ENCODE results near the gene ITGB6. TPM values are rescaled to one million over a fixed set of nuclear protein-coding genes. Genes with fewer than 3 reads are reported as not detected.

The ITGB6 gene, protein sequence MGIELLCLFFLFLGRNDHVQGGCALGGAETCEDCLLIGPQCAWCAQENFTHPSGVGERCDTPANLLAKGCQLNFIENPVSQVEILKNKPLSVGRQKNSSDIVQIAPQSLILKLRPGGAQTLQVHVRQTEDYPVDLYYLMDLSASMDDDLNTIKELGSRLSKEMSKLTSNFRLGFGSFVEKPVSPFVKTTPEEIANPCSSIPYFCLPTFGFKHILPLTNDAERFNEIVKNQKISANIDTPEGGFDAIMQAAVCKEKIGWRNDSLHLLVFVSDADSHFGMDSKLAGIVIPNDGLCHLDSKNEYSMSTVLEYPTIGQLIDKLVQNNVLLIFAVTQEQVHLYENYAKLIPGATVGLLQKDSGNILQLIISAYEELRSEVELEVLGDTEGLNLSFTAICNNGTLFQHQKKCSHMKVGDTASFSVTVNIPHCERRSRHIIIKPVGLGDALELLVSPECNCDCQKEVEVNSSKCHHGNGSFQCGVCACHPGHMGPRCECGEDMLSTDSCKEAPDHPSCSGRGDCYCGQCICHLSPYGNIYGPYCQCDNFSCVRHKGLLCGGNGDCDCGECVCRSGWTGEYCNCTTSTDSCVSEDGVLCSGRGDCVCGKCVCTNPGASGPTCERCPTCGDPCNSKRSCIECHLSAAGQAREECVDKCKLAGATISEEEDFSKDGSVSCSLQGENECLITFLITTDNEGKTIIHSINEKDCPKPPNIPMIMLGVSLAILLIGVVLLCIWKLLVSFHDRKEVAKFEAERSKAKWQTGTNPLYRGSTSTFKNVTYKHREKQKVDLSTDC
- total RNA-seq (2014; rRNA removed; shearing (Covaris generic)) = not detected in 2 replicates
- polyA plus RNA-seq (2014; cell fraction: nucleus; rRNA removed) = not detected in 2 replicates

DNA sequence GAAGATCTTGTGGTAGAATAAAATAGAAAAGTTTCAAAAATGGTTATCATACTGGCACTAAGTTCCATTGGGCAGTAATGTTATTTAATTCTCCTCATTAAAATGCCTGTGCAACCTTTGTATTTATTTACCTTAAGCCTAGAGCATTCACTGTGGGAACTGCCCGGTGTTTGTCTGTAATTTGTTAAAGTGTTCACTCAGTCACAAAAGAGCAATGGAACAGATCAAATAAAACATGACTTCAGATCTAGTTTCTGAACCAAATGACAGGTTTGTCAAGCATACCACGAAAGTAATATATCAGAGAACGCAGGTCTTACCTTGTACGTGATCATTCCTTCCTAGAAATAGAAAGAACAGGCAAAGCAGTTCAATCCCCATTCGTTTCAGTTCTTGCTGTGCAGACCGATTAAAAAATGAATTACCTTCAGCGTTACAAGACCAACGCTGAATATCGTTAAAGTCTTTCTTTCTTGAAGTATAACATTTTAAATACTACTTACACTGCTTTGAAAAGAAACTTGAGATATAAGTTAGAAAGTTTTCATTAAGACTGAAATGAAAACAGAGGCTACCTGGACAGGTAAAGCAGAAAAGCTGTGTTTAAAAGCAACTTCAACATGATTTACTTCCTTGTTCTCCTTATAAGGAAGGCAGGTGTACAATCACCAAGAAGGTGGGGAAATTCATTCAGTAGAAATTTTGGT lies at the start of gene ITGB6:
ITGB6 (minus strand) TSS at position 590 of the 707 bp plus-strand sequence; CDS start at position 381, 209 bp downstream.
- no peak for DNase-seq (ENCODE audit: extremely low read depth, low read depth)

DNA sequence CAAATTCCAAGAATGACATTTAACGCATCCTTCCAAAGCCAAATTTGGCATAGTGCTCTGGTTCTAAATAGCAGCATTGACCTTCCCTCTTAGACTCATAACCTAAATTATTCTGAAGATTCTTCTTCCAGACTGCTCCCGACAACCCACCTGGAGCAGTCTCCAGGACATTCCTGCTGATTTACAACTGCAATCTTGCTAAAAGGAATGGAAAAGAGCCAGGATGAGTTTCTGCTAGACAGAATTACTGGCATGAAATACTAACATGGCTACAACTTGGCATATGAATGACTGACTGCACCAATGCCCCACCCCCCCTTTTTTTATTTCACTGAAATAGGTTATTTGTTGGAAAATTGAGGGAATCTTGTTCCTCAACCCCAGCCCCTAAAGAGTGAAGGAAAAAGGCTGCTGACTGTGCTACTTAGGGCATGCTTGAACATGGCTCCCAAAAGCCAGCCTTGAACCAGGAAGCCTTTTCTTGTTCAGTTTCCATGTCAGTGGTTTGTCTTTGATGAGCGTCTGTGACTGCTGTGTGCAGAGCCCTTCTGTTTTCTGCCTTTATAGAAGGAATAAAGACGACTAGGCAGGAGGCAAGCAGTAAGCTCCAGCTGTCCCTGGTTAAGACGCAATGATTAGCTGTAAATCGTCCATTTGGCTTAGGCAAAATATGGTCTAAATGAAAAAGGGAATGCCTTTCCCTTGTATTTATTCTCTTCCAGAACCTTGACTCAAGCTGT lies 47.4 kb upstream of the ITGB6 start:
- no peak for DNase-seq (ENCODE audit: extremely low read depth, low read depth)

DNA sequence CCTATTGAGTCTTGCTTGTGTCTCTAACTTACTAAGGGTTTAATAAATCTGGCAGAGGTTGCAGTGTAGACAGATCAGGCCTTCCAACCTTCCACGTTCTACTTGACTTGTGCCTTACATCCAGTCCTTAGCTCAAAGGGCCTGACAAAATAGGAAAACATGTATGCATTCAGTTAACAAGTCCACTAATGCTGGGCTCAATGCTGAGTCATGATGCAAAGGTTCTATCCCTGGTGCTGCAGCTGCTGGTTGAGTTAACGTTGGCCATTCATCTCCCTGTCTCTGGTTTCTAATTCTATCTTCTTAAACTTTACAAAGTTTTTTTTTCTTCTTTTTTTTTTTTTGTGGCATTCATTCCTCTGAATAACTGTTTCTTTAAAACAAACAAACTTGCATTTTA lies 46.3 kb upstream of the ITGB6 start:
- peak; percentile 38 for DNase-seq (ENCODE audit: extremely low read depth, low read depth)

DNA sequence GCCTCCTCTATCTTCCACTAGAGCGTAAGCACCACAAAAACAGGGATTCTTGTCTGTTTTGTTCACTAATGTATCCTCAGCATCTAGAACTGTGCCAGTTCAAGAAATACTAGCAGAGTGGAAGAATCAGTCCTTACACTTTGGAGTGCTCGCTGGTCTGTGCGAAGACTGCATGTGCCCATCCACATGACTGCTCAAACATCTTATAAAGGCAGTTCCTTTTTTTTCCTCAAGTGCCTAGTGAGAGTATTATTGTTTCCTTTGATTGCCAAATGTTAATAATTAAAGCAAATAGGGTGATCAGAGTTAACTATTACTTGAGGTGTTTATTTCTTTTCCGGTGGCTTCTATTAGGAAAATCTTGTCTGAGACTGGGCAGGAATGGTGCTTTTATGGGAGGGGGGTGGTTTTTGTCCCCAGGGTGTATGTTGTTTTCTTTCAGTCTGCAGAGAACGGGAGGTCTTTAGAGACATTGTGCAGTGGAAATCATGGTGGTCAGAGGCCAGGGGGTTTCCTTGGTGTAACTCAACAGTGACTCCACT lies 45.6 kb upstream of the ITGB6 start:
- no peak for DNase-seq (ENCODE audit: extremely low read depth, low read depth)

DNA sequence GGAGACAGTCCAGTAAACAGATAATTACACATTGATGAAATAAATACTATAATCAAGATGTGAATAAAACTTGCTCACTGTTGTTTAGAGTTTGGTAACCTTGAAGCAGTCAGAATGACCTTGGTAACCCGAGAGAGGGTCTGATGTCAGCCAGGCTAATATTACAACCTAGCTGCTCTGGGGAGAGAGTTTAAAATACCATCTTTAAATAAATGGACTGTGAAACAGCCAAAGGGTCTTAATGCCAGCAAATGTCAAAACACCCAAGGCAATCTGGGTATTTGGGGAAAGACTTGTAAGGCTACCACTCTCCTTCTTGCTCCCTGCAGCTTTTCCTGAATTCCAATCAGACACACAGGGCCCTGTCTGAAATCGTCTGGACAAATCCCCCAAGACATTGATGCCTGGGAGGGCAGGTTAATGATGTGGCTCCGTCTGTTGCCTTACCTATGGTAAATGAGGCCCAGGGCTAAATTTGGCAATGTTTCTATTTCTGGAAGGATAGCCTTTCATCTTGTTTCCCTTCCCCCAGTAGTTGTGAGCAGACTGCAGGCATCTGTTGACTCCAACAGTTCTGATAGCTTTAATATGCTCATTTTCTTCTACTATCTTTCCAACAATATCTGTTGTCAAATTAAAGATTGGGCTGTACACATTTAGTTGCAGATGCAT lies 43.0 kb upstream of the ITGB6 start:
- no peak for DNase-seq (ENCODE audit: extremely low read depth, low read depth)

DNA sequence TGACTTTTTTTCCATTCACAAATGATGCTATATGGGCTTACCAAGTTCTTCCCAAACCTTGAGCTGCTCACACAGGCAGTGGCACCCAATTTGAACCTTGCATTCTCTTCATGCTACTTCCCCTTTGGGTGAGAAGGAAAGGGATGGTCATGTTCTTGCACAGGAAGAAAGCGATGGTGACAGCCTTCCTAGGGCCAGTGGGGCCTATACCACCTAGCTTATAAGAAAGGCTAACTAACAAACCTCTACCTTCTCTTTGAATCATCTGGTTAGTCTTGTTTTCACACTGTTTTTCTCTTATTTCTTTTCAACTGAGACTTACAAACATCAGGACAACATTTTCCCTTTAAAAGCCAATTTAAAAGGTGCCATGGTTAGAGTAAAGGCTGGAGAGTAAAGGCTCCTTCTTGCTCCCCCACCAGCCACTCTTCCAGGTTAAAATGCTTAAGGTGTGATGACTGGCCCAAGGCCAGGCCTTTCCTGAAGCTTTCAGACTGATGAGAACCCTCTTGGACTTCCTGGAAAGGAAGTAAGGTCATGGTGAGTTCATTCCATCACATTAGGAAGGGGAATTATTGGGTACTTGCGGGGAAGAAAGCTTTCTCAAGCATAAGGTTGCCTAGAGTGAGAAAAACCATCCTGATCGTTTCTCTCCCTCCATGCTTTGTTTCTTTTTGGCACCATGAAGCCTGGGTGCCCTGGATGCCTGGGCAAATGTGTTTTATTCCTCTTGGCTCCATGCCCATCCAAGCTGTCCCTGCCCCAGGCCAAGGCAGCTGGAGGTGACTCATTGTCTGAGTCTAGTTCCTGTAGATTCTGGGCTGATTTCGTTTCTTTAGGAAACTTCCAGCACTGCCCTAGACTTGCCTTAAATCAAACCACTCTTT lies 41.4 kb upstream of the ITGB6 start:
- DNase-seq (ENCODE audit: extremely low read depth, low read depth) = peak; percentile 39

DNA sequence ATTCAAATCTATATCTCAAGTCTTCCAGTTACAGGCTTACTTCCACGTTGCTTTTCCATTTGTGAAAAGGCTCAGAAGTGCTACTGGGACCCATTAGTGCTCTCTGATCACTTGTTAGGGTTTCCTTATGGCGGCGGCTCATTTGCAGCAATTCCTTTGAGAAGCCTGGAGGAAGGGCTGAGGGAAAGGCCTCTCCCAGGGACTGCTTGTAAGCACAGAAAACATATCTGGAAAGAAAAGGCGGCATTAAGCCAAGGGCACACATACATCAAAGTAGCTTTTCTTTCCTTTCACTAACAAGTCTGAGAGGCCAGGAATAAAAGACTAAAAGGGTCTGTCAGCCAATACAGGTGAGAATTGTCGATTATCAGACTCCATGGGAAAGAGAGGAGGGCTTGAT lies 39.4 kb upstream of the ITGB6 start:
- no peak for DNase-seq (ENCODE audit: extremely low read depth, low read depth)

DNA sequence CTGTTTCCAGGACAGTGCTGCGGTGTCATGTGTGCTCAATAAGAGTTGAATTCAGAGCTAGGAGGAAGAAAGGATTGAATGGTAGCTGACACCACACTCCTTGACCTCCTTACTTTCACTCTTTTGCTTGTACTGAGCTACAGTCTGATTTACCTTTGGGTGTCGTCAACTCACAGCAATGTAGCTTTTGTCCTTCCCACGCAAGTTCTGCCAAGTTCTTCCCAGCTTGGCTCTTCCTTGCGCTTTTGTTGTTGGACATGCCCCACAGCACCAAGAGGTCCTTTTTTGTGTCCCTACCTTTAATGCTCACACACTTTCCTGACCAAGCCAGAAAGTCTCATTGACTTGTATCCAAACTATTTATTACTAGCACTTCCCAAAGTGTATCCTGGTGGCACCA lies 38.3 kb upstream of the ITGB6 start:
- DNase-seq (ENCODE audit: extremely low read depth, low read depth) = no peak

DNA sequence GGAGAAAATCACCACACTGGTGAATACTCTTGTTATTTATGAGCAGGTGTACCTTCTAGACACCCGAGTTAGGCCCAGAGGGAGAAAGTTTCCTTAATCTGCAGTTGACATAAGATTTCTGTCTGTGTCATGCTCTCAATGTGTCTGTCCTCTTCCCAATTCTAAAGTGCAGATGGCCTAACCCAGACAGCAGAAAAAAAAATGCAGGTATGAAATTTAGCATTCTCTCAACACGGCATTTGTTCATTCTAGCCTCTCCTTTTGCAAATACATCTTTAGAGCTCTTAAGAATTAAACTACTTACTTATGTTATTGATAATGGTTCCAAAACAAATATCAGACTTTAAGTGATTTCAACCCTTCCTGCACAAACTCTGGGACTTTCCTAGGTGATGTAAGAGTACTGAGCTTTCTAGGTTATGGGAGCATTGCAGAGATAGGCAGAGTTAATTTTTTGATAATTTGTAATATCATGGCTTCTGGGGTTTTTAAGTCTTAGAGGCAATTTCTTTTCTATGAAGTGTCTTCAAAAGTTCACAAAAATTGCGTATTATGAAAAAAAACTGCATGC lies 32.9 kb upstream of the ITGB6 start:
- DNase-seq (ENCODE audit: extremely low read depth, low read depth) = no peak

DNA sequence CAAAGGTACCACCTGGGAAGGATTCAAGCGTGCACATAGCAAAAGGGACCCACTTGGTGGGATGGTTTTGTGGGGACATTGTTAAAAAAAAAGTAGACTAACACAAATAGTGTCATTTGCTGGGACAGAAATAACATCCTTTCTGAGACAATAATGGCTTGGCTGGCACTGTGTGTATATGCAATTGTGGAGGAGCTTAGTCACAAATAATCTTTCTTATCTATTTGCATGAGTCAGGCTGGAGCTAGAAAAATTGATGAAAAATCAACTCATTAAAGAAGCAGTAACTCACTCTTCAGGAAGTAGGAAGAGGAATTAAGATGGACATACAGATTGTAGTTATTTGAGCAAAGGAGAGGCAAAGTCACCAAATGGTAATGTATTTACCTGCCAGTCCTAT lies 29.5 kb upstream of the ITGB6 start:
- DNase-seq (ENCODE audit: extremely low read depth, low read depth) = no peak

DNA sequence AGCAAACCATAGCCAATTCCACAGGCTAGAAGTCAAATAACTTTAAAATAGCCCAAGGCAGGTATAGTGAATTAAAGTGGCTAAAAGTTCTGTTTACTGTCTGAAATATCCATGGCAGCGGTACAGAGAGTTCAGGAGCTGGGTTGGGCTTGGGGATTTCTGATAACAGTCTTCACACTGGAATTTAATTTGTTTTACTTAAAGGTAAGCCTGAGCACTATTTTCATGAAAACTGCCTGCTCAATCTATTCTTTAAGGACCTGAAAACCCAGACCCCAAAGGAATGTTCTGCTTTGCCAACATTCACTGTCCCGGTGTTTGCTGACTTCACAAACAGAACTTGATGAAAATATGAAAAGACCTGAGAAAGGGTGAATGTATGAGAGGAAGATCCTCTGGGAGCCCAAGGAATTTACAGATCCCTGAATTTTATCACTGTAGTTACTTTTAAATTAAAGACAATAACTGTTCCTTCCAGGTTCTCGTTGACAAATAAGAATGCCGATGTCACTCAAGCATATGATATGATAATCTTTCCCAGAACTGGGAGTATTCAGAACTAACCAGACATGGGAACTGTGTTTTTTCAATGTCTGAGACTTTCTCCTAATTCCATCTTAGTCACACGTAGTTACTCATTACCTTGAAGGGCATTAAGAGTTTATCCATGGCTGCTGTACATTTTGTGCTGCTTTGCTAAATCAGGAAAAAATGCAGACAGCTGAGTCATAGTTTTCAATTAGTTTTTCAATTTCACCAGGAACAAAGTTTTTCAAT lies 28.3 kb upstream of the ITGB6 start:
- no peak for DNase-seq (ENCODE audit: extremely low read depth, low read depth)

DNA sequence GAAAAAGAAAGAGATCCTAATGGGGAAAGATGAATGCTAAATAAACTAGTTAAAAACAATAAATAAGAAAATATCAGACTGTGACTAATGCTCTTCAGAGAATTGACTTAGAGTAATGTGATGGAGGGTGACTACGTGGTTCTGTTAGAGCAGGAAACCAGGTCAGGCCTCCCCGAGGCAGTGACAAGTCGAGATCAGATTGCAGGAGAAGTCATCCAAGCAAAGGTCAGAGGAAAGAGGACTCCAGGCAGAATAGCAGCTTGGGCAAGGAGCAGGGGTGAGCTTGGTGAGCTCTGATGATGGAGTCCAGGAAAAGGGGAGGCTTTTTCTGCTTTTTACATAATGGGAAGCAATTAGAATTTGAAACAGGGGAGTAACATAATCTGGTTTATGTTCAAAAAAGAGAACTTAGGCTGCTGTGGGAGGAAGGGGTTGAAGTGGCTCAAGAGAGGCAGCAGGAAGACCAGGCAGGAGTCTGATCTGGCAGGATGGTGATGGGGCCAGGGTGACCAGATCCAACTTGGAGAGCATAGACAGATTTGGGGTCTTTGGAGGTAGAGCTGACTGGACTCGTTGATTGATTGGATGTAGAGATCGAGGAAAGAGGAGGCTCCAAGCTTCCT lies 27.3 kb upstream of the ITGB6 start:
- DNase-seq (ENCODE audit: extremely low read depth, low read depth) = no peak

DNA sequence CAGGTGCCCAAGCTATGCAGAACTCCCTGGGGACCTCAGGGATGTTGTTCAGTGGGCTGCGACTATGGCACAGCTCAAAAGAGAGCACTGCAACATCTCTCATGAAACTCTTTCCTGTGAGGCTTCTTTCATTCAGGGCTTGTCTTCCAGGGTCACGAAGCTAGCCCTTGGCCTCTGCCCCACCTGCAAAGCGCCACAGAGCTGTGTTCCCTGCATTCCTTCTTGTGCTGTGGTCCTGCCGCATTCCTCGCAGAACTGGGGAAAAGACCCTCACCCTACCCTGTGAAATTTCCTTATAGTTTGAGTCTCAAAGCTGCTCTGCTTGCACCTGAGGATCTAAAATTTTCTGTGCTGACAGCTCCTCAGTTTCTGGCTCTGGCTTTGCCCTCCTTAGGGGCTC lies 26.3 kb upstream of the ITGB6 start:
- DNase-seq (ENCODE audit: extremely low read depth, low read depth) = no peak

DNA sequence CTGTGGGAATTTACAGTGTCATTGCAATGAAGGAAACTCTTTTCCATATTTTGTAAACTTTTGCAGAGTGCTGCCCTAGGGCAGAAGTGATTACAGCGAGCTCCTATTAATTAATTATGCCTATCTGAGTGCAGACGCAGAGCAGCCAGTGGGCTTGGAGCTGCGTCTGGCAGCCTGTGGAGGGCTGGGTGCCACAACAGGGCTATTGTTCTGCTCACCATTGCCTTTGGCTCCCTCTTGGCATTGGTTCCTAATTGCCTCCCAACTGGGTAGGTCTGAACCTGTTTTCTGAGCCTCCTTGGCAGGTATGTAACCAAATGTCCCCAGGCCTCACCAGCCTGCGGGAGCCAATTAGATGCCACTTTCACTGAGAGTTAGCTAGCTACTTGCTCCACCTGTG lies 25.6 kb upstream of the ITGB6 start:
- DNase-seq (ENCODE audit: extremely low read depth, low read depth) = no peak

DNA sequence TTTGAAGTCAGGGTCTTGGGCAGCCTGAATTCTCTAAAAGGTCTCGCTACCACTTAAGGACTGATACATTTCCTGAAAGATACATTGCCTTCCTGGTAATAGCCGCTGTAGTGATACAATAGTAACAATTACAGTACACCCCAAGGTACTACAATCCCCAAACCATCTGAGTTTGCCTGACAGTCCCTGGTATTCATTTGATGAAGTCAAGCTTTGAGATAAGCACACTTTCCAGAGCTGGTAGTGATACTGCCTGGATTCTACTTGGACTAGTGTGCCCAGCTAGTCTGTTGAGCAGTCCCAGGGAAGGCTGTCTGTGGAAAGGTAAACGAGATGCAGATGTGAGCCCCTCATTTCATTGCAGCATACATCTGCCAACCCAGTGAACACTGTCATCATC lies 24.4 kb upstream of the ITGB6 start:
- DNase-seq (ENCODE audit: extremely low read depth, low read depth) = no peak

DNA sequence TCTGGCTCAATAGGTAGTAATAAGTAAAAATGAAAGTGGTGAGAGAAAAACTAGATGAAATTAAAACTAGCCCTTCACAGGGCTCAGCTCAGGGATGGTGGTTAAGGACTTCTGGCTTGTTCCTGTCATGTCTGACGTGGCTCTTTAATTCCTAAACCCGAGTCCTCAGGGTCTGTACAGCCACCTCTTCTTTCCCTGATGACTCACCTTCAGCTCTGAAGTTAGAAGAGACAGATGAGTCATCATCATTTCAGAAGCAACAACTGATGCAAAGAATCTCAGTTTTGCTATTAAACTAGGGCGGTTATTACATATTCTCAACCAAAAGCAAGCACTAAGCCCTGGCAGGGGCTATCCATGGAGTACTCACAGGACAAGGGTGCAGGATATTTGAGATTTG lies 24.0 kb upstream of the ITGB6 start:
- DNase-seq (ENCODE audit: extremely low read depth, low read depth) = peak; percentile 58

DNA sequence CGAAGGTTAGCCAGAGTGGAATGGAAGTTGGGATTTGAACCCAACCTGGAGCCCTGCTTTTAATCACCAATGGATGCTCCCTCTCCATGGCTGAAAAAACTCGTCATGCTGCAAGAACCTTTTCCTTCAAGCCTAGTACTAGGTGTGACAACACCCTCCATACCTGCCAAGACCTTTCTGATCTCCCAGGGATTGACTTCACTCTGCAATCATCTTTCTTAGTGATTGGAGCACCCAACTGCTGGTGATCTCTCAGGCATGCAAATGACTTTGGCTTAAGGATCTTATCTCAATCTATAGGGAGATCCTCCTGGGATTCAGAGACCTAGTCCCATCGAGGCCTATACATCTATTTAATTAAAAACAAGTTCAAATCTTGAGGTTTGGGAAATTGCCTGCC lies 23.5 kb upstream of the ITGB6 start:
- DNase-seq (ENCODE audit: extremely low read depth, low read depth) = no peak
